Uterus (tissue), 4 donors: Measurements from ENCODE around the gene INPP5K. TPM values are rescaled to one million over a fixed set of nuclear protein-coding genes. Genes with fewer than 3 reads are reported as not detected.

ENCODE experiments used
- DNase-seq, 2 donors: peaks; one replicate each; pipeline ENCODE4 v3.0.0-alpha.2; 2019 to 2020
- H3K27ac ChIP-seq, 2 donors: fragments of 200-600 bp; sonication (generic); 1 replicate in 1 of 2; 2 replicates in 1 of 2; pipeline ENCODE4 v1.5.1; 2016 to 2018
- H3K27me3 ChIP-seq, 2 donors: fragments of 200-600 bp; sonication (generic); one replicate each; pipeline ENCODE4 v1.5.1; 2018 to 2019; ENCODE audit warnings: control low read depth in 1 of 2
- H3K36me3 ChIP-seq, 2 donors: fragments of 200-600 bp; sonication (generic); one replicate each; pipeline ENCODE4 v1.5.1; 2019; ENCODE audit warnings: control low read depth in 1 of 2
- H3K4me1 ChIP-seq, 2 donors: fragments of 200-600 bp; sonication (generic); one replicate each; pipeline ENCODE4 v1.5.1; 2018 to 2019; ENCODE audit warnings: control low read depth in 1 of 2
- H3K4me3 ChIP-seq, 2 donors: fragments of 200-600 bp; sonication (generic); 1 replicate in 1 of 2; 2 replicates in 1 of 2; pipeline ENCODE4 v1.5.1; 2018 to 2019; ENCODE audit warnings: mild to moderate bottlenecking in 1 of 2
- H3K9me3 ChIP-seq, 2 donors: fragments of 200-600 bp; sonication (generic); one replicate each; pipeline ENCODE4 v1.5.1; 2019; ENCODE audit warnings: control low read depth in 1 of 2
- CTCF ChIP-seq, 4 experiments: fragments of 200-600 bp in 2 of 4; fragments of 450-650 bp in 2 of 4; sonication (generic) in 2 of 4; IDR thresholded peaks; one replicate each; pipeline ENCODE4 v1.5.1; 2016 to 2019; ENCODE audit warnings: antibody characterized with exemption in 4 of 4, mild to moderate bottlenecking in 2 of 4, moderate library complexity in 1 of 4
- POLR2A ChIP-seq, 2 donors: fragments of 450-650 bp; IDR thresholded peaks; one replicate each; pipeline ENCODE4 v1.6.1; 2016; ENCODE audit warnings: antibody characterized with exemption in 2 of 2, mild to moderate bottlenecking in 1 of 2, moderate library complexity in 1 of 2
- intact Hi-C: fragments of 100-400 bp; cut with DNase I; formaldehyde crosslinking; loops from one replicate; pipeline ENCODE4 v1.15.1; 2023; ENCODE audit warnings: low total_unique reads
- total RNA-seq, 4 donors: library from RNA; depleted of rRNA in 3 of 4; stranded (reverse); fragments of >200 nt in 3 of 4; gene quantifications; one replicate each; pipeline versions ENCODE4 v1.1.0 to v1.2.4, GENCODE V29; 2014 to 2023
- donor health status: DM: yes; HTN: yes; CAD: no.

Gene INPP5K
- total RNA-seq, 4 donors from 2014 or later, result 14.1 to 49.3 (median 31.4) TPM

DNA sequence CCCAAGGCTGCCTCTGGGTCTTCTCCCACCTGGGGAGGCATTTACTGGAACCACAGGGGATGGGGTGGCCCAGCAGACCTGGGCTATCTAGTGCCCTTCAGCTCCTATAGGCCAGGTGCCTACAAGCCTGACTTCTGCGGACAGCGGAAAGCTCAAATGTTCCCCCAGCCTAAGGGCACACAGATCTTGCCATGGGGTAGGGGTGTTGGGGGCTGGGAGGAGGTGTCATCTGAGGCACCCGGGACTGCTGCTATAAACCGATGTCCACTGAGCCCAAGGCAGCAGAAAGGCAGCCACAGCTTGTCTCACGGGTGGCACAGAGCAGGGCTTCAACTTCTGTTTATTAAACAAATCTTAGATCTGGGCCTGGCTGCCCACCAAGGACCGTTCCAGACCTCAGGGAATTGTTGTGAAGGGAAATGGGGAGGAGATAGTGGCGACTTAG, 27.6 kb downstream of the INPP5K start:
- intact Hi-C loops, result no loop called here
- H3K36me3 ChIP-seq, result no peaks in the 10 kb centered on the region
- H3K4me3 ChIP-seq, result peak overlapping the region; percentile 47 to 67
- no peaks in the 10 kb centered on the region for H3K27me3 ChIP-seq
- peaks cover 0 to 42% of the 10 kb centered on the region in 2 donors for H3K4me1 ChIP-seq
- no peak for DNase-seq
- no peaks in the 10 kb centered on the region for H3K9me3 ChIP-seq
- H3K27ac ChIP-seq, result peak overlapping the region; percentile 98 to 99
- TF ChIP-seq CTCF (IDR thresholded peaks at IDR 0.05) (no peak), POLR2A (IDR thresholded peaks at IDR 0.05) (no peak)

- peaks cover 0 to 39% of the 10 kb centered on the region in 2 donors for H3K4me1 ChIP-seq
- H3K9me3 ChIP-seq, result no peaks in the 10 kb centered on the region
- peak; percentile 87 to 93 for DNase-seq
- H3K4me3 ChIP-seq, result peak overlapping the region; percentile 47 to 67
- intact Hi-C loops, result no loop called here
- TF ChIP-seq POLR2A (IDR thresholded peaks at IDR 0.05), result peak; percentile 70 to 84
- peak in 3 of 4 experiments; percentile 17 to 26 (median 18) for TF ChIP-seq CTCF (IDR thresholded peaks at IDR 0.05)
- no peaks in the 10 kb centered on the region for H3K36me3 ChIP-seq
- no peaks in the 10 kb centered on the region for H3K27me3 ChIP-seq
- peak overlapping the region; percentile 98 to 99 for H3K27ac ChIP-seq
Observed at GRCh38 chr17:1487939-1488825, 28.2 kb downstream of the INPP5K start.

GRCh38 chr17:1486802-1487695, 29.4 kb downstream of the INPP5K start:
- DNase-seq, result peak; percentile 82 to 85
- peak overlapping the region; percentile 98 to 99 for H3K27ac ChIP-seq
- intact Hi-C loops, result no loop called here
- peak overlapping the region; percentile 47 to 67 for H3K4me3 ChIP-seq
- no peaks in the 10 kb centered on the region for H3K9me3 ChIP-seq
- no peaks in the 10 kb centered on the region for H3K27me3 ChIP-seq
- no peak for TF ChIP-seq CTCF (IDR thresholded peaks at IDR 0.05)
- peak in 1 of 2 donors; percentile 38 for TF ChIP-seq POLR2A (IDR thresholded peaks at IDR 0.05)
- H3K4me1 ChIP-seq, result peaks cover 0 to 36% of the 10 kb centered on the region in 2 donors
- H3K36me3 ChIP-seq, result no peaks in the 10 kb centered on the region

GRCh38 chr17:1485423-1486376, 30.7 kb downstream of the INPP5K start:
- H3K36me3 ChIP-seq, result no peaks in the 10 kb centered on the region
- intact Hi-C loops, result no loop called here
- TF ChIP-seq CTCF (IDR thresholded peaks at IDR 0.05) (no peak), POLR2A (IDR thresholded peaks at IDR 0.05) (peak in 1 of 2 donors; percentile 27)
- H3K4me1 ChIP-seq, result peaks cover 0 to 35% of the 10 kb centered on the region in 2 donors
- H3K9me3 ChIP-seq, result no peaks in the 10 kb centered on the region
- H3K4me3 ChIP-seq, result peak overlapping the region; percentile 67 to 75
- peak overlapping the region; percentile 98 to 99 for H3K27ac ChIP-seq
- H3K27me3 ChIP-seq, result no peaks in the 10 kb centered on the region
- DNase-seq, result peak; percentile 72 to 75
